Omental fat pad (tissue), 4 donors: Measurements from ENCODE around the gene ABCD3. TPM values are rescaled to one million over a fixed set of nuclear protein-coding genes. Genes with fewer than 3 reads are reported as not detected.
A peak's percentile ranks its signal among the peaks of the same experiment; 100 is the strongest.

Source experiments
- ATAC-seq: fragments of 150-250 bp; one replicate; pipeline ENCODE4 v1.9.1; 2016; ENCODE audit warnings: mild to moderate bottlenecking, moderate library complexity; ENCODE audit not compliant: low FRiP score
- DNase-seq: peaks from one replicate; pipeline ENCODE4 v3.0.0-alpha.2; 2019; ENCODE audit warnings: low spot score
- total RNA-seq, 4 donors: library from RNA; depleted of rRNA; stranded (reverse); fragments of >200 nt; gene quantifications; one replicate each; pipeline ENCODE4 v1.1.0, GENCODE V29; 2016
- TF ChIP-seq, protein P1 (sequence below), 3 donors: fragments of 450-650 bp; IDR thresholded peaks; one replicate each; pipeline ENCODE4 v1.5.1; 2016 to 2017; ENCODE audit warnings: antibody characterized with exemption in 3 of 3, mild to moderate bottlenecking in 3 of 3, moderate library complexity in 2 of 3

Gene ABCD3
- total RNA-seq, 4 donors from 2014 or later, result 18.5 to 43.5 (median 23.4) TPM

DNA sequence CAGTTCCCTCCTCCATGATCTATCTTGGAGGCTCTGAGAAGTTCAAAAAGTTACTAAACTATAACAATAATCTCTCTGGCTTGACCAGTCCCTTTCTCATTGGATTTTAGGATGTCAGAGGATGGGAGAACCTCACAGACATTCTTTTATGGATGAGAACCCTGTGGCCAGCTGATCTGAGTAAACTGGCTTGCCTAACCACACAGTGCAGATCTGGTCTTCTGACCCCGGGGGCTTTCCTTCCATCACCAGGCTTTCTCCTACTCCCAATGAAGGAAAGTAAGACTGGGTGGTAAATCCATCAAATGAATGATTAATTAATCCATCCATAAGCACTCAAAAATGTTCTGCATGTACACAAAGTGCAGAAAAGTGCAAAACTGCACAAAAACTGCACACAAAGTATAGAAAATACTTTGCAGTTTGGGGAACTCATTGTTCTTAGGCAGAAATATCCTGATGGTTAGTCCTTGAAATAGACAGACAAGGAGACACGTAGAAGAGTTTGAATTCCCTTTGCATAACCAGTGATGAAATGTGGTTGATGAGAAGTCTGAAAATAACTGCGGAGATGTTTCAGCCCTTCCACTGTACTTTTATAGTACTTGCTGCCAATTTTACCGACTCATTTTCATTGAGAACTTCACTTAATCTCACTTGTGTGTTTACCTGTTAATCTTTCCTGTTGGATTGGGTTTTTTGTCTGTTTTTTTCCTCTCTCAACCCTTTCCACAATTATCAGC lies 125.9 kb downstream of the ABCD3 start:
- no peak for ATAC-seq
- no peak for DNase-seq
- TF ChIP-seq, protein P1, sequence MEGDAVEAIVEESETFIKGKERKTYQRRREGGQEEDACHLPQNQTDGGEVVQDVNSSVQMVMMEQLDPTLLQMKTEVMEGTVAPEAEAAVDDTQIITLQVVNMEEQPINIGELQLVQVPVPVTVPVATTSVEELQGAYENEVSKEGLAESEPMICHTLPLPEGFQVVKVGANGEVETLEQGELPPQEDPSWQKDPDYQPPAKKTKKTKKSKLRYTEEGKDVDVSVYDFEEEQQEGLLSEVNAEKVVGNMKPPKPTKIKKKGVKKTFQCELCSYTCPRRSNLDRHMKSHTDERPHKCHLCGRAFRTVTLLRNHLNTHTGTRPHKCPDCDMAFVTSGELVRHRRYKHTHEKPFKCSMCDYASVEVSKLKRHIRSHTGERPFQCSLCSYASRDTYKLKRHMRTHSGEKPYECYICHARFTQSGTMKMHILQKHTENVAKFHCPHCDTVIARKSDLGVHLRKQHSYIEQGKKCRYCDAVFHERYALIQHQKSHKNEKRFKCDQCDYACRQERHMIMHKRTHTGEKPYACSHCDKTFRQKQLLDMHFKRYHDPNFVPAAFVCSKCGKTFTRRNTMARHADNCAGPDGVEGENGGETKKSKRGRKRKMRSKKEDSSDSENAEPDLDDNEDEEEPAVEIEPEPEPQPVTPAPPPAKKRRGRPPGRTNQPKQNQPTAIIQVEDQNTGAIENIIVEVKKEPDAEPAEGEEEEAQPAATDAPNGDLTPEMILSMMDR (IDR thresholded peaks at IDR 0.05), result no peak

DNA sequence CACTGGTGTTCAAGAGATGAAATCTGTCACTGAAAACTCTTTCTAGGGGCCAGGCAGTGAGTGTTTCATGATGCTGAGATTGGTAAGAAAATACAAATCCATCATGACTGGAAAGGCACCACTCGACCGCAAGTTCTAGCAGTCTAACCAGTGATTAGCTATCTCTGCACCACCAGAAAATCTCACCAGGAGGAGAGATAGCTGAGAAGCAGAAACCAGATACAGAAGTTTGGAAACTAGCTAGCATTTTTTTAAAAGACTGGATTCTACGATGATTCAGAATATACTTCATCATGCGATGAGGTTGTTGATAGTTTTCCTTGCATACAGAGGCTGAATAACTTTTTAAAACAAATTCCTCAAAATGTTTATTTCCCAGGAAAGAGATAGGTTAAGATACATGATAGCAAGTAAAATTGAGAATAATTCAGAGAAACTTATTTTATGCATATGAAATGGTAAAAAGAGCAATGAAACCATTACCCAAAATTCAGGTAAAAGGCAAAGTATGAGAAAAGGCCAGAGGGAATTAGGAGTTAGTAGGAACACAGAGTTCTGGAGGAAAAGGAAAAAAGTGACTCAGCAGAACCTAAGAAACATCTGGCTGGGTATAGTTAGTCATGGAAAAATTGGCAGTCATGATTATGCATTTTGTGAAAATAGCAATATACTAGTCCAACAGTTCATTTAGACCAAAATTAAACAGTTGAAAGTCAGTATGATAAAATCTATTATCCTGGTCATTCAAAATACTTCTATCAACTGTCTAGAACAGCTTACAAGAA lies 126.7 kb downstream of the ABCD3 start:
- DNase-seq, result no peak
- ATAC-seq, result peak; percentile 21
- TF ChIP-seq, protein P1 (IDR thresholded peaks at IDR 0.05), result no peak

DNA sequence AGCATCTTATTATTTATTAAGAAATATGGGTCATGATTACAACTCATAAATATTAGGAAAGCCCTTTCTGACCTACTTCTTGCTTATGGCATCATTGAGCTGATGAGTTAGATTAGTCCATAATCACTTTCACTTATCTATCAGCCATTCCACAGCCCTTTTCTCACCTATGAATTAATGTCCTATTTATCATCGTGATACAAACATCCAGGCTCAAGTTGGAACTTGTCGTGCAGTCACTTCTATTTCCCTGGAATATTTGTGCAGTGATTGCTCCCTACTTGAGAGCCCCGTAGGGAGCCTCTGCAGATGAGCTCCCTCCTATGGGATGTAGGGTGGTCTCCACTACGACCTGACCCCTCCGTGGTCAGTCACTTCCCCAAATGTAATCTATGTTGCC lies 131.5 kb downstream of the ABCD3 start:
- TF ChIP-seq, protein P1 (IDR thresholded peaks at IDR 0.05), result no peak
- ATAC-seq (no peak), DNase-seq (no peak)

DNA sequence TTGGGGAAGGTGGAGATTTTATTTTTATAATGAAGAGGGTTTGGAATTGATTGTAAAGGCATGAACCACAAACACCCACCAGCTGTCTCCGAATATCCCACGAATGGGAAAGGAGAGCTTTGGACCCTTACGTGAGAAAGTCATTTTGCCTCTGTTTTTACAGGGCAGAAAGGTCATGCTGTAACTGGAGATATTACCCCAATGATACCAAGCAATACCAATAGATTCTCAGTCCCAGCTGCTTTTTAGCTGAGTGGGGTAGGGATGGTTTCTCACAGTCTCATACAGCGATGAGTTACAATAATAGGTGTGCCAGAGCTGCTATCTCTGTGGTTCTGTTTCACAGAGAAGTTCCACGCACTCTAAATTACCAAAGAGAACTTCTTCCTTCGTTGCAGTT lies 132.2 kb downstream of the ABCD3 start:
- DNase-seq, result no peak
- ATAC-seq, result no peak
- TF ChIP-seq, protein P1 (IDR thresholded peaks at IDR 0.05), result no peak

DNA sequence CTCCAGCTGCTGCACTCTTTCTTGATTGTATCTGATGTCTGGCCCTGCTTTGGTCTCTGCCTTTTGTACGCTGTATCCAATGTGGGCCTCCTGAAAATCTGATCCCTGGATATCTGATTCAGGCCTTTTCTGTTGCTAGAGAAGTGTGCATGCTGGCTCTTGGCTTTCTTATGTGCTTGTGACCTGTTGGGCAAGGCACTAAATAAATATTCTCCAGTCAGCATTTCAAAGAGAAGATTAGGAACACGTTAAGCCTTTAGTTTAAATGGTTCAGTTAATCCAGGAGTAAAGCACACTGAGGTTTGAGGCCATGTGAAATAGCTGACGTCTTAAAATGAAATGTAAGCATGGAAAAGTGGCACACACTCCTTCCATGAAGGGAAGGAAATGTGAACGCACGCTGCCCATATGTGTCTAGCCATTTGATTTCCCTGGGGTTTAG lies 132.6 kb downstream of the ABCD3 start:
- TF ChIP-seq, protein P1 (IDR thresholded peaks at IDR 0.05), result no peak
- no peak for ATAC-seq
- no peak for DNase-seq

DNA sequence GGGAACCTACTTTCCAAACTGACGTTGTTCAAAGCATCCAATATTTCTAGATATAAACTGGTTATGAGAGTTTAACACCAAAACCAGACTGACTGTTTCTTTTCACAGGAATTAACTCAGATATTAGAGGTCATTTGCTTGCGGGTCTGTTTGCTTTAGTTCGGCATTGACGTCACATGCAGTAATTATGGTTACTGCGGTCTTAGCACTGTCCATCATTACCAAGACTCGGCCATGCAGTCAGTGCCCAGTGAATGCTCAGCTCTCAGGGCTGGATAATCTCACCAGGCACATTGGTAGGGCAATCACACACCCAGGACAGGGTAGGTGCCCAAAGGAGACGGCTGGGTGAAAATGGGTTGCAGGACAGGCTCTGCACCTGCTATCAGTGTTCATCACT lies 133.3 kb downstream of the ABCD3 start:
- DNase-seq (no peak), ATAC-seq (no peak)
- TF ChIP-seq, protein P1 (IDR thresholded peaks at IDR 0.05), result no peak
